CD4-positive, alpha-beta T cell (primary cell): ENCODE data around the gene NOS1AP. TPM values are rescaled to one million over a fixed set of nuclear protein-coding genes. Genes with fewer than 3 reads are reported as not detected.

ENCODE experiments used
- ATAC-seq: fragments of 200-7000 bp; cut with Tn5 transposase; one replicate; pipeline ENCODE4 v1.10.0; 2022; ENCODE audit warnings: mild to moderate bottlenecking; ENCODE audit not compliant: poor library complexity
- CTCF ChIA-PET: fragments of 350-600 bp; sonication (Branson Sonifier 250); formaldehyde crosslinking; loops from one replicate; lab custom pipeline; 2021; ENCODE audit warnings: antibody characterized with exemption, inconsistent platforms; lab: Charles Lee
- POLR2A ChIA-PET: fragments of 350-600 bp; sonication (Branson Sonifier 250); formaldehyde crosslinking; loops from one replicate; lab custom pipeline; 2021; ENCODE audit warnings: antibody characterized with exemption, inconsistent platforms; lab: Charles Lee
- DNase-seq, 14 experiments: peaks; one replicate each; pipeline ENCODE4 v3.0.0-alpha.2; 2013 to 2020; ENCODE audit warnings: mixed read lengths in 2 of 14
- H3K27ac ChIP-seq, 2 donors: one replicate each; pipeline versions ENCODE4 v1.5.1 to v1.7.0; 2013; ENCODE audit warnings: low read length in 2 of 2, low read depth in 1 of 2, mild to moderate bottlenecking in 1 of 2
- H3K27me3 ChIP-seq, 2 experiments: 1 replicate in 1 of 2; 2 replicates in 1 of 2; pipeline versions ENCODE4 v1.6.1 to v1.7.0; 2013; ENCODE audit warnings: low read length in 2 of 2, control low read depth in 1 of 2, mild to moderate bottlenecking in 1 of 2, moderate library complexity in 1 of 2; ENCODE audit not compliant: insufficient read depth in 2 of 2, control insufficient read depth in 1 of 2
- H3K36me3 ChIP-seq: one replicate; pipeline ENCODE4 v1.6.1; 2013; ENCODE audit warnings: low read length, control low read depth; ENCODE audit not compliant: insufficient read depth
- H3K4me1 ChIP-seq: one replicate; pipeline ENCODE4 v1.6.1; 2013; ENCODE audit warnings: low read length, control low read depth; ENCODE audit not compliant: insufficient read depth
- H3K4me3 ChIP-seq: one replicate; pipeline ENCODE4 v1.5.1; 2013; ENCODE audit warnings: mild to moderate bottlenecking, low read length, moderate library complexity
- H3K9me3 ChIP-seq, 2 experiments: 1 replicate in 1 of 2; 2 replicates in 1 of 2; pipeline versions ENCODE4 v1.6.1 to v1.7.0; 2013; ENCODE audit warnings: low read length in 2 of 2, mild to moderate bottlenecking in 2 of 2, control low read depth in 1 of 2, moderate library complexity in 1 of 2; ENCODE audit not compliant: control insufficient read depth in 1 of 2, insufficient read depth in 1 of 2
- H3K27ac Mint-ChIP-seq: one replicate; pipeline ENCODE4 v1.8.0; 2020; ENCODE audit warnings: mixed read lengths
- H3K27me3 Mint-ChIP-seq: one replicate; pipeline ENCODE4 v1.8.0; 2021; ENCODE audit warnings: mixed read lengths
- H3K36me3 Mint-ChIP-seq: one replicate; pipeline ENCODE4 v1.8.0; 2021; ENCODE audit warnings: low read depth, mixed read lengths
- H3K4me1 Mint-ChIP-seq: one replicate; pipeline ENCODE4 v1.8.0; 2021; ENCODE audit warnings: low read depth, mixed read lengths
- H3K4me3 Mint-ChIP-seq: one replicate; pipeline ENCODE4 v1.8.0; 2020; ENCODE audit warnings: mild to moderate bottlenecking, mixed read lengths
- H3K9me3 Mint-ChIP-seq: one replicate; pipeline ENCODE4 v1.8.0; 2020; ENCODE audit warnings: mixed read lengths
- intact Hi-C, 2 experiments: fragments of 100-400 bp; cut with DNase I in 1 of 2; cut with micrococcal nuclease in 1 of 2; formaldehyde crosslinking; loops; one replicate each; pipeline versions ENCODE4 v1.15.1 to v1.9.0; 2023 to 2025; cut with DNase I, micrococcal nuclease
- total RNA-seq, 174 experiments: library from RNA in 2 of 174; stranded (reverse) in 2 of 174; gene quantifications; one replicate each; pipeline ENCODE4 v1.2.3 and lab custom pipeline; 2021 to 2026
- TF ChIP-seq, protein P1 (sequence below): fragments of 200-600 bp; IDR thresholded peaks from one replicate; pipeline ENCODE4 v1.8.0; 2022; ENCODE audit warnings: antibody characterized with exemption, mild to moderate bottlenecking

Gene NOS1AP
- total RNA-seq, 2 experiments from 2014 or later = not detected

DNA sequence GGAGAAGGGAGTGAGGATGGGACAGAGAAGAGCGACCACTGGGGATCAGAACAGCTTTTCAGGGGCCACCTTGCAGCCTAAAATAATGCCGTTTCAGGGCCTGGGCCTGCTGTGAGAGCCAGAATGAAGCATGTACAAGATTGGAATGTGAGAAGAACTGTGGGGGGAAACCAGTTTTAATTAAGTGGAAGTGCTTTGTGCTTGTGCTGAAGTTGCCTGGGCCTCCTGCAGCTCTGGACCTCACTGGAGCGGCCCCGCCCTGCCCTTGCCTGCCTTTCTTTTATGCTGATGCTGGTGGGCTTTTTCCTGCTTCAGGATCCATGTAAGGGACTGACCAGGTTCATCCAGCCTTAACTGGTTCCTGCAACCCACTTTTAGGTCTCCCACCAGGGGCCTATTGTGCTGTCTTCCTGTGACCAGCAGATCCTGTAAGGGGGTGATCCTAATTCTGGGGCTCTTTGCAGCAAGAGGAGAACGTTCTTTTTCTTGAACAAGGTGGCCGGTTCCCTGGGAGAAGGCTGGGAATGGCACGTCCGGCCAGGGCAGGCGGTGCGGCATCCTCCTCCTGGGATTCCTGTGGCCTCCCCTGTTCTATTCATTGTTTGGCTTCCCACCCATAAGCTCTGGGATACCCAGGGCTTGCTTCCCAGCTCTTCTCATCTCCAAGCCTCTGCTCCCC lies 315.2 kb downstream of the NOS1AP start:
- intact Hi-C loops = no loop called here
- DNase-seq (no peak), ATAC-seq (no peak)
- TF ChIP-seq, protein P1, sequence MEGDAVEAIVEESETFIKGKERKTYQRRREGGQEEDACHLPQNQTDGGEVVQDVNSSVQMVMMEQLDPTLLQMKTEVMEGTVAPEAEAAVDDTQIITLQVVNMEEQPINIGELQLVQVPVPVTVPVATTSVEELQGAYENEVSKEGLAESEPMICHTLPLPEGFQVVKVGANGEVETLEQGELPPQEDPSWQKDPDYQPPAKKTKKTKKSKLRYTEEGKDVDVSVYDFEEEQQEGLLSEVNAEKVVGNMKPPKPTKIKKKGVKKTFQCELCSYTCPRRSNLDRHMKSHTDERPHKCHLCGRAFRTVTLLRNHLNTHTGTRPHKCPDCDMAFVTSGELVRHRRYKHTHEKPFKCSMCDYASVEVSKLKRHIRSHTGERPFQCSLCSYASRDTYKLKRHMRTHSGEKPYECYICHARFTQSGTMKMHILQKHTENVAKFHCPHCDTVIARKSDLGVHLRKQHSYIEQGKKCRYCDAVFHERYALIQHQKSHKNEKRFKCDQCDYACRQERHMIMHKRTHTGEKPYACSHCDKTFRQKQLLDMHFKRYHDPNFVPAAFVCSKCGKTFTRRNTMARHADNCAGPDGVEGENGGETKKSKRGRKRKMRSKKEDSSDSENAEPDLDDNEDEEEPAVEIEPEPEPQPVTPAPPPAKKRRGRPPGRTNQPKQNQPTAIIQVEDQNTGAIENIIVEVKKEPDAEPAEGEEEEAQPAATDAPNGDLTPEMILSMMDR = no peak
- no peaks in the 10 kb centered on the region for H3K4me1 Mint-ChIP-seq
- Histone ChIP-seq H3K27me3 (peaks cover 2 to 6% of the 10 kb centered on the region in 2 experiments), H3K4me3 (no peak overlapping the region), H3K9me3 (no peaks in the 10 kb centered on the region), H3K27ac (no peak overlapping the region), H3K36me3 (no peaks in the 10 kb centered on the region), H3K4me1 (no peaks in the 10 kb centered on the region)
- no peak overlapping the region for H3K4me3 Mint-ChIP-seq
- no peaks in the 10 kb centered on the region for H3K36me3 Mint-ChIP-seq
- no peak overlapping the region for H3K27ac Mint-ChIP-seq
- ChIA-PET CTCF (no interaction called here), POLR2A (no interaction called here)
- no peaks in the 10 kb centered on the region for H3K9me3 Mint-ChIP-seq
- peaks cover 16% of the 10 kb centered on the region for H3K27me3 Mint-ChIP-seq

DNA sequence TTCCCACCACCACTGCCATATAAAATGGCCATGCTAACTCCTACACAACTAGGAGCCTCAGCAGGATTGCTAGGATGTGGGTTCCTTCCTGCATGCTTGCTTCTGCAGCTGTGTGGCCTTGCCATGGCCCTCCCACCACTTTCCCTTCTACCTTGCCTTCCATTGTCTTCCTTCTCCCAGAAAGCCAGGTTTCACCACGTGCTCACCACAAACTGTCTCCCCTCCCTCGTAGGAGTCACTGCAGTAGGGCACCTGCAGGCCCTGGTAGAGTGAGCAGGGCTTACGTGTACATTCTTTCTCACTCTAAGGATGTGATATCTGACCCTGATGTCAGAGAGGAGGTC lies 315.8 kb downstream of the NOS1AP start:
- H3K4me3 ChIP-seq = no peak overlapping the region
- Mint-ChIP-seq H3K4me3 (no peak overlapping the region), H3K9me3 (no peaks in the 10 kb centered on the region), H3K4me1 (no peaks in the 10 kb centered on the region), H3K27me3 (peaks cover 16% of the 10 kb centered on the region), H3K27ac (no peak overlapping the region), H3K36me3 (no peaks in the 10 kb centered on the region)
- no peaks in the 10 kb centered on the region for H3K4me1 ChIP-seq
- ChIA-PET POLR2A (no interaction called here), CTCF (no interaction called here)
- intact Hi-C loops = no loop called here
- H3K36me3 ChIP-seq = no peaks in the 10 kb centered on the region
- H3K9me3 ChIP-seq = no peaks in the 10 kb centered on the region
- ATAC-seq (no peak), DNase-seq (no peak)
- peaks cover 2 to 6% of the 10 kb centered on the region in 2 experiments for H3K27me3 ChIP-seq
- no peak overlapping the region for H3K27ac ChIP-seq
- TF ChIP-seq, protein P1 = no peak

DNA sequence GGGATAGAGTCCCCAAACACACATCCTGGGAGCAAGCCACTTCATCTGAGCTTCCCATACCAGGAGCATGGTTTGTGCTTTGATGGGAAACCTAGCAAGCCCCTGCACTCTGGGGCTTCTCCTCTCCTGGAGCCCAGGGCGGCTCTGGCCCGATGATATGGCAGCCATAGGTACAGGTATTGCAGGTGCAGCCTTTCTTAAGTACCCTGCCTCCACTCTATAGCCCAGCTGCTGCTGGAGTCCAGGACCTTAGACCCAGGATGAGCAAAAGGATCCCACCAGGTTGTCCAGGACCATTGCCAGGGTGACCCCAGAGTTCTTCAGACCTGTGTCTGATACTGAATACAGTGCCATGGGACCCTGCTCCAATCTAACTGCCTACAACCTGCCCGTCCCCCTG lies 316.2 kb downstream of the NOS1AP start:
- Mint-ChIP-seq H3K27me3 (peaks cover 16% of the 10 kb centered on the region), H3K9me3 (no peaks in the 10 kb centered on the region), H3K27ac (no peak overlapping the region), H3K4me3 (no peak overlapping the region), H3K36me3 (no peaks in the 10 kb centered on the region), H3K4me1 (no peaks in the 10 kb centered on the region)
- DNase-seq (no peak), ATAC-seq (no peak)
- Histone ChIP-seq H3K27me3 (peaks cover 2 to 6% of the 10 kb centered on the region in 2 experiments), H3K4me1 (no peaks in the 10 kb centered on the region), H3K4me3 (no peak overlapping the region), H3K9me3 (no peaks in the 10 kb centered on the region), H3K36me3 (no peaks in the 10 kb centered on the region), H3K27ac (no peak overlapping the region)
- ChIA-PET POLR2A (no interaction called here), CTCF (interaction anchor here (0.6 kb wide), 1 partner anchor 14 kb away, joined by 3 read pairs; no protein-coding TSS in a partner anchor)
- intact Hi-C loops = no loop called here
- TF ChIP-seq, protein P1 = no peak
